Activated CD4-positive, alpha-beta T cell treated with anti-CD3 and anti-CD28 coated beads, Interleukin-2, Interleukin-4, amounts not matched to agents 100 ng/mL and 50 ng/mL, durations not matched to agents 16 hours and 8 hours (primary cell): ENCODE measurements around the gene ELL3.
"Not testable (repeated sequence)": the region's sequence is repeated elsewhere in the genome, so short reads cannot be mapped to it uniquely, and the experiment has no call there.

ENCODE experiments used
- DNase-seq: peaks from one replicate; pipeline ENCODE4 v3.0.0-alpha.2; 2020; ENCODE audit warnings: low spot score

ELL3 gene

GRCh38 chr15:43791993-43792760, 15.4 kb upstream of the ELL3 start, which contains the start of gene SERF2:
SERF2 (plus strand) TSS chr15:43792320; CDS start chr15:43792377, 57 bp downstream.
- peak; percentile 100 for DNase-seq

GRCh38 chr15:43789409-43789808, 12.6 kb upstream of the ELL3 start:
- no peak for DNase-seq

DNA sequence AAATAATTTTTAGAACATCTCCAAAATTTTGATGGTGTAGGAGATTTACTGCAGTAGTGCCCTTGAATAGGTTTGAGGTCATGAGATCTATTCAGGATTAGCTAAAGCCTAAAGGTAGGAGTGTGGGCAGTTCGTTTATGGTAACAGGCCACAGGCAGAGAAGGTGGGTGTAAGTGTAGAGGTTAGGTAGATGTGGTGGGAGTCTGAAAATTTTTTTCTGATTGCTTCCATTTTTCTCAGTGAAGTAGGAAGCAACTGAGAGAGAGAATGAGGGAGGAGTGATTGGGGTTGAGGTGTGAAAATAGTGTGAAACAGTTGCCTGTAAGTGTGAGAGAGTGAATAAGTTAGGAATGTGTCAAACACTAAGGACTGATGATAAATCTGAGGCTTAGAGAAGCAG, 2.2 kb upstream of the ELL3 start:
- no peak for DNase-seq

- DNase-seq, result peak; percentile 84
Measured at GRCh38 chr15:43777267-43777914, 625 bp upstream of the ELL3 start.

- DNase-seq, result no peak
Measured at GRCh38 chr15:43776101-43776717, 557 bp downstream of the ELL3 start.

GRCh38 chr15:43775411-43775965, 1.3 kb downstream of the ELL3 start:
- no peak for DNase-seq

DNA sequence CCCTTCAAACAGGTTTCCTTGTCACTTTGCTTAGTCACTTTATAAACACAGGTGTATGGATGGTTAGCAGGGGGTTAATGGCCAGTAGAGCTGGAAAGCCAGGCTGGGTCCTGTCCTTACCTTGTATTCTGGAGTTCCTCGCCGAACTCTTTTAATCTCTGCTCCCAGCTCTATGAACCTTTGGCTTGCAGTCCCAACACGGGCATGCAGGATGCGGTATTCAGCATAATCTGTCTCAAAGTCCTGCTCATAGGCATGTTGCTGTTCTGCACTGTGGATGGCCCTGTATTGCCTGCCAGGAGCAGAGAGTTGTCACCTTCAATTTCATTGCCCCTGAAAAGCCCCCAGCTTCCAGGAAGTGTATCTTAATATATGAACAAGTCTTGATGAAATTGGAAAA, 2.7 kb downstream of the ELL3 start:
- no peak for DNase-seq

DNA sequence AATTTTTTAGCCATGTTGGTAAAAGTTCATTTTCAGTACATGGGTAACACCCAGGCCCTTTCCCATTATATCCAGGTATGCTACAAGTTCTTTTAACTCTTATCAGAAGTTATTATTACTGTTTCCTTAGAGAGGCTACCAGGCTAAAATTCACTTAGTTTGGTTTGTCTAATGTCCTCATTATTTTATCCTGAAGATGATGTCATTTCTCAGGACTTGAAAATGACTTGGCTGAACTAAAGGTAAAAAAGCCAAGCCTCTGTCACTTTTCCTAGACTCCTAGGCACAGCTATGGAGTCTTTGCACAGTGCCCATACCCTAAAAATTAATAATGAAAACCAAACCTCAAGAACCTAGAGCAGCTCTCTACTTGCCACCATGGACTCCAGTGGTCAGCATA, 4.1 kb downstream of the ELL3 start:
- no peak for DNase-seq

GRCh38 chr15:43771816-43772215, 5.0 kb downstream of the ELL3 start:
- no peak for DNase-seq

DNA sequence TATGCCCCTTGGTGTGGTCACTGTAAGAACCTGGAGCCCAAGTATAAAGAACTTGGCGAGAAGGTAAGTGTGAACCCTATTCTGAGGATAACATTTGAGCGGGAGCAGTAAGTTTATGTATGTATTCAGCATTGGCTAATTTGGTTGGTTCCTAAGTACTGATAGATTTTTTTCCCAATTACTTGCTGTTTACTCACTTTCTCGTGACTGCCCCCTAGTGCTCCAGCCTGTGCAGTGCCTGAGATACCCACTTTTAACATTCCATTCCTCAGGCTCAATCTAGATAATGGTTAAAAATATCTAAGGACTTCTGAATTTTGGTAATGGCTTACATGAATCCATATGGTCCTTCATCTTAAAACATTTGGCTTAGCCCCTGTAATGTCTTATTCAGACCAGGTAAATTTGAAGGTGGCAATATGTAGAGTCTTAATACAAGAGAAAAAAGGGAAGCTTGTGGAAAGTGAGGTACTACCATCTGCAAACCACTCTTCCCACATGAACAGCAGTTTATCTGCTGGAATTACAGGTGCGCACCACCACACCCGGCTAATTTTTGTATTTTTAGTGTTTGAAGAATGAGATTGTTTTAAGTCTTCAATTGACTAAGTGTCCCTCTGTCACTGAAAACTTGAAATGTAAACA, 7.1 kb downstream of the ELL3 start:
- DNase-seq, result peak; percentile 45

GRCh38 chr15:43763819-43764446, 12.8 kb downstream of the ELL3 start:
- DNase-seq, result no peak

DNA sequence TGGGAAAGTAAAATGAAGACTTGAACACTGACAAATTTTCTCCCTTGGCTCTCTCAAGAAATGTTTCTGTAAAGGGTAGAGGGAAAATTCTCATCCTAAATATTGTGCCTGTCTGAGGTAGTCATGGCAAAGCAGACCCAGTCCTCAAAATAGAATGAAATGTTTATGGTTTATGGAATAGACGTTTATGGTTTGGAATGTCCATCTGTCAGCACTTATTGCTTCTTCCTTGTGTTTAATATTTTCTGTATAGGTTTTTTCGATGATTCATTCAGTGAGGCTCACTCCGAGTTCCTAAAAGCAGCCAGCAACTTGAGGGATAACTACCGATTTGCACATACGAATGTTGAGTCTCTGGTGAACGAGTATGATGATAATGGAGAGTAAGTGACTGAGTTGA, 13.9 kb downstream of the ELL3 start:
- no peak for DNase-seq

DNA sequence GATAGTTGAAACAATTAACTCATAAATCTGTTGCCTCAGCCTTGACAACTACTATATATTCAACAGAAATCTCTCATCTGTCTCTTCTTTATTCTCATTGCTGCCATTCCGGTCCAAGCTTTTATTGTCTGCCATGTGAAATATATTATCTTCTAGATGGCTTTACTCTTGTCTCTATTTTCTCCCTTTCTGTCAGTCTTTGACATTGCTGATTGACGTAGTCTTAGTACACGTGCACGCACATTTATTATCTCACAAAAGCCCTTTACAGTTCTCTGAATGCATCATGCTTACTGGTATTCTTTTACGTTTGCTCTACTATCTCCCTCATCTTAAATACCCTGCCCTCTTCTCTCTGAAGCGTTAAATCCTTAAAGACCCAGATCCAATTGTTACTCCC, 24.9 kb downstream of the ELL3 start:
- DNase-seq, result no peak

- peak; percentile 69 for DNase-seq
Measured at GRCh38 chr15:43749690-43750345, 26.9 kb downstream of the ELL3 start.

DNA sequence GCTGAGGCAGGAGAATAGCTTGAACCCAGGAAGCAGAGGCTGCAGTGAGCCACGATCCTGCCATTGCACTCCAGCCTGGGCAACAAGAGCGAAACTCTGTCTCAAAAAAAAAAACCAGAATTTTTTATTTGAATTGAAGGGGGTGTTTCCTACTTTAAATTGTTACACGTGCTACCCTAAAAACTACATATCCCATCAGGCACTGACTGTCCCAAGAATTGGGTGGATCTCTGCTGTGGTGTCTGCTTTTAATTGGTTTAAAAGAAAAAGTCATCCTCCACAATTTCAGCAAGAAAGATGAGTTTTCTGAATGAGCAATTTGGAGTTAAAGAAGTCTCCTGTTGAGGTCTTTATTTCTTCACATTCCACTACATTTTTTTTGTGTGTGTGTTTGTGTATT, 28.4 kb downstream of the ELL3 start:
- peak; percentile 33 for DNase-seq

DNA sequence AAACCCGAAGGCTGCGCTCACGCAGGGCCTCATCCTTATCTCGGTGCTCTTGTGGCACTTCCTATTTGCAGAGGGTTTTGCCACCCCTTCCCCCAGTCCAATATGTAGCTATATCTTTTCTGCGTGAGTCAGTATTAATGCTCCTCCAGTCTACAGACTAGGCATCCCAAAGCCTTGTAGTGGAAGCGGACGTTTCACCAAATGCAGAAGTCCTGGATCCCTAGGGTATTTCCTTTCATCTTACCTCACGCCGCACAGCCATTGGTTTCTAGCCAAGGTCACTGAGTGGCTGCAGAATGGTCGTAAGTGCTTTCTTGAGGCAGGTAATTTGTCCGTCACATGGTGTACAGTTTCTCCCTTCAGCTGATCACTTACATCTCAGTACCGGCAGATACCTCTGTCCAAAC, 29.9 kb downstream of the ELL3 start:
- DNase-seq, result peak; percentile 28

DNA sequence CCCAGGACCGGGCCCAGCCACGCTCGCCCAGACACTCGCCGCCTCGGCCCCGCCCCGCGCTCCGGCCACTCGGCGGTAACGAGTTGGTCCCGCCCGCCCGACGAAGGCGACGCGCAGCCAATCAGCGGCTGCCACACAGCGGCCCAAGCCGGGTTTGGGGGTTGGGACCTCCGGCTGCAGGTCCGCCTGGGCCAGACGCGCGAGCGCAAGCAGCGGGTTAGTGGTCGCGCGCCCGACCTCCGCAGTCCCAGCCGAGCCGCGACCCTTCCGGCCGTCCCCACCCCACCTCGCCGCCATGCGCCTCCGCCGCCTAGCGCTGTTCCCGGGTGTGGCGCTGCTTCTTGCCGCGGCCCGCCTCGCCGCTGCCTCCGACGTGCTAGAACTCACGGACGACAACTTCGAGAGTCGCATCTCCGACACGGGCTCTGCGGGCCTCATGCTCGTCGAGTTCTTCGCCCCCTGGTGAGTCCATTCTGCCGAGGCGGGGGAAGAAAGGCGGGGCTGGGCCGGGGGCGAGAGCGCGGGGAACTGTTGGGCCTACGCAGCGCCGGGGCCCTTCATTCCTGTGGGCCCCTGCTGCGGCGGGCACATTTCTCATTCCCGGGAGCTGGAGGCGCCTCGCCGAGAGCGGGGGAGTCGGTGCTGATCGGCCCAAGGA, 30.4 kb downstream of the ELL3 start, which contains the start of gene PDIA3:
Gene PDIA3 (plus strand): TSS at position 194 of the 658 bp plus-strand sequence. CDS start 102 bp downstream, at position 296.
- DNase-seq, result peak; percentile 95

DNA sequence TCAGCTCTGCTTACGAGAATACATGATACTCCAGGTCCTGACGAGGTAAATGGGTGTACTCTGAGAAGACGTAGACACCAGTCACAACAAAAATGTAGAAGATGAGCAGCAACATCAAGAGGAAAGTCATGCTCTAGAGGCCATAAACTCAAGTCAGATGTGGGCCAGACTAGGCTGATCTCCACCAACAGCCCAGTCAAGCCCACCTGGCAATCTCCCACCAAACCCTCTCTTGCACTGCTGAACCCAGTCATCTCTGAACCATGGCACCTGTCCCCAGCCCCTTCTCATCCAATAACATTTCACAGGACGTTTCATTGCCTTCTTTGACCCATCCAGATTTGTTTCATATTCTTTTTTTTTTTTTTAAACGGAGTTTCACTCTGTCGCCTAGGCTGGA, 41.4 kb downstream of the ELL3 start:
- DNase-seq, result no peak

GRCh38 chr15:43728053-43728725, 48.6 kb downstream of the ELL3 start:
- DNase-seq, result not testable (repeated sequence)

- not testable (repeated sequence) for DNase-seq
Measured at GRCh38 chr15:43726306-43726705, 50.5 kb downstream of the ELL3 start.
